ENCODE results near the gene EPSTI1. TPM values are rescaled to one million over a fixed set of nuclear protein-coding genes. Genes with fewer than 3 reads are reported as not detected.

EPSTI1 gene
- total RNA-seq, 2 experiments from 2014 or later: 17.4 to 19.8 TPM

DNA sequence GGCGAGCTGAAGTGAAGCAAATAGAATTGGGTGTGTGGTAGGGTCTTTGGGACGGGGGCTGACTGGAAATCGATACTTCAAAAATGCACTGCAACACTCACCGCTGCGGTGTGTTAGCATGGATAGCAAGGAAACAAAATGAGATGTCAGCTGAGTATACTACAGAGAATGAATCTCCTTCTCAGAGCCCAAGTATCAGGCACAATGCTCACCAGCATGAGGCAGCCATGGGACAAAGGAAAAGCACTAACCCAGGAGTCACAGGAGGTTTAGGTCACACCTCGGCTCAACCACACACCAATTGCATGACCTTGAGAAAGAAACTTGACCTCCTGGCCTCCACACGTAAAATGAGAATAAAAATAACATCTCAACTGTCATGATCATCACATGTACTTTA, 136.6 kb downstream of the EPSTI1 start:
- H3K4me3 Mint-ChIP-seq: no peak overlapping the region
- no peaks in the 10 kb centered on the region for H3K4me1 Mint-ChIP-seq (ENCODE audit: low read depth)
- no peak for DNase-seq
- no peaks in the 10 kb centered on the region for H3K36me3 Mint-ChIP-seq (ENCODE audit: low read depth)
- H3K27me3 Mint-ChIP-seq (ENCODE audit: low read depth): peaks cover 5% of the 10 kb centered on the region
- no peak overlapping the region for H3K27ac Mint-ChIP-seq
- no peaks in the 10 kb centered on the region for H3K9me3 Mint-ChIP-seq
- intact Hi-C loops (cut with micrococcal nuclease): no loop called here
- CTCF ChIA-PET: interaction anchor here (0.6 kb wide), 1 partner anchor 302 kb away, joined by 3 read pairs; no protein-coding TSS in a partner anchor

DNA sequence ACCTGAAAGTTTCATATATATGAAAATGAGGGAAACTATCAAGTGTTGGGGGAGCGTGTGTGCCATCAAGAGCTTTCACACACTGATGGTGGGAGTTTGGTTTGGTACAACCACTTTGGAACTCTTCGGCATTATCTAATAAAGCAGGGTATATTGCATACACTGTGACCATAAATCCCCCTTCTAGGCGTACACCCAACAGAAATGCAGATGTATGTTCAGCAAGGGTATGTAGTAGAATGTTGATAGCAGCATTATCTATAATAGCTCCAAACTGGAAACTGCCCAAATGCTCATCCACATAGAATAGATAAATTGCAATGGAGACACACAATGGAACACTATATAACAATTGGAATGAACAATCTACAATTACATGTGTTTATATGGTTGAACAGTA, 139.9 kb downstream of the EPSTI1 start:
- Mint-ChIP-seq H3K36me3 (ENCODE audit: low read depth) (no peaks in the 10 kb centered on the region), H3K4me1 (ENCODE audit: low read depth) (no peaks in the 10 kb centered on the region), H3K4me3 (no peak overlapping the region), H3K27me3 (ENCODE audit: low read depth) (peaks cover 5% of the 10 kb centered on the region), H3K27ac (no peak overlapping the region), H3K9me3 (no peaks in the 10 kb centered on the region)
- CTCF ChIA-PET: no interaction called here
- DNase-seq: no peak
- intact Hi-C loops (cut with micrococcal nuclease): no loop called here

DNA sequence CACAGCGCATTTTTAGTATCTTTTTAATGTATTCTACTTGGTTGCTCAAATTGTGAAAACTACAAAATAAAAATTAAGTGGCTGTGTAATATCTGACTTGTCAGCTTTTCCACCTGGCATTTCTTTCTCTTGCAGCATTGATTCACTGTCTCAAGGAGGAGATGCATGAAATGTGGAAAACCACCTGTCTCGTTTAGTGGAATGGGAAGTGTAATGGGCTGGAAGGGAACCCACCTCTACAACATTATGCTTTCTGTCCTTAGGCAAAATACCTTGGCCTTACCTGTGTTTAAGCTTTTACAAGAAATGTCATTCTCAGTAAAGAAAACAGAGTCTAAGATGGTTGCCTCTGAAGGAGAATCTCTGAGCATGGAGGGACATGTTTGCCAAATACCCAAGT, 142.8 kb downstream of the EPSTI1 start:
- peaks cover 6% of the 10 kb centered on the region for H3K27me3 Mint-ChIP-seq (ENCODE audit: low read depth)
- no peak for DNase-seq
- no peak overlapping the region for H3K27ac Mint-ChIP-seq
- no peaks in the 10 kb centered on the region for H3K36me3 Mint-ChIP-seq (ENCODE audit: low read depth)
- CTCF ChIA-PET: no interaction called here
- no peaks in the 10 kb centered on the region for H3K4me1 Mint-ChIP-seq (ENCODE audit: low read depth)
- H3K4me3 Mint-ChIP-seq: no peak overlapping the region
- intact Hi-C loops (cut with micrococcal nuclease): no loop called here
- no peaks in the 10 kb centered on the region for H3K9me3 Mint-ChIP-seq

DNA sequence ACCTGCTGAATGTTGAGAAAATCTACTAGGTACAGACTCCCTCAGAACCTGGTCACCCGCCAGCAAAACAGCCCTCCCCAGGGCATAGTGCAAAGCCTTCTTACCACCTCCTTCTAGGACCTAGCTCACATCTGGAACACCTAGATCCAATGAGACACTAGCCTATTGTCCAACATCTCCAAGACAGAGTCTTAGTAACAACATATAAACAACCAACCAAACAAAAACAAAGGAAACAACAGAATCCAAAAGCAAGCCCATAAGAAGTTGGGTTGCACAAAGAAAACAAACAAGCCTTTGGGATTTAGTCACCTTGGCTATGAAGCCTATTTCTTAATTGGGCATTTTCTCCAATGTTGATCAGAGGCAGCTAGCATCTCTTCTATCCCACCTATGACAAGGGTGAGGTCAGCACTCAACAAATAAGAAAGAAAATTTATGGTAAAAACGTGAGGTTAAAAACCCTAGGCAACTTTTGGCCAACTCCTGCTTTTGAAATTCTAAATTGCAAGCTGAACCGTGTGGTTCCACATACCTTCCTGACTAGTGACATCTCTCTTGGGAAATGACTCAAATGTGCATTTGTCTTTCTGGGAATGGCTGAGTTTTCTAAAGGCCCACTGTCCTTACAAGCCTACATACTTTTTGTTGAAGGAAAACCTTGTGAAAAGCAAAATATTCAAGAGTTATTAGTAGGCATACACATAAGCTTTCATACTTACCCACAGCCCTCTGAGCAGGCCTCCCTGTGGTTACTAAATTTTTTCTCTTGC, 144.0 kb downstream of the EPSTI1 start:
- peaks cover 6% of the 10 kb centered on the region for H3K27me3 Mint-ChIP-seq (ENCODE audit: low read depth)
- CTCF ChIA-PET: no interaction called here
- H3K27ac Mint-ChIP-seq: no peak overlapping the region
- intact Hi-C loops (cut with micrococcal nuclease): no loop called here
- H3K4me1 Mint-ChIP-seq (ENCODE audit: low read depth): no peaks in the 10 kb centered on the region
- no peaks in the 10 kb centered on the region for H3K36me3 Mint-ChIP-seq (ENCODE audit: low read depth)
- H3K9me3 Mint-ChIP-seq: no peaks in the 10 kb centered on the region
- no peak for DNase-seq
- H3K4me3 Mint-ChIP-seq: no peak overlapping the region

DNA sequence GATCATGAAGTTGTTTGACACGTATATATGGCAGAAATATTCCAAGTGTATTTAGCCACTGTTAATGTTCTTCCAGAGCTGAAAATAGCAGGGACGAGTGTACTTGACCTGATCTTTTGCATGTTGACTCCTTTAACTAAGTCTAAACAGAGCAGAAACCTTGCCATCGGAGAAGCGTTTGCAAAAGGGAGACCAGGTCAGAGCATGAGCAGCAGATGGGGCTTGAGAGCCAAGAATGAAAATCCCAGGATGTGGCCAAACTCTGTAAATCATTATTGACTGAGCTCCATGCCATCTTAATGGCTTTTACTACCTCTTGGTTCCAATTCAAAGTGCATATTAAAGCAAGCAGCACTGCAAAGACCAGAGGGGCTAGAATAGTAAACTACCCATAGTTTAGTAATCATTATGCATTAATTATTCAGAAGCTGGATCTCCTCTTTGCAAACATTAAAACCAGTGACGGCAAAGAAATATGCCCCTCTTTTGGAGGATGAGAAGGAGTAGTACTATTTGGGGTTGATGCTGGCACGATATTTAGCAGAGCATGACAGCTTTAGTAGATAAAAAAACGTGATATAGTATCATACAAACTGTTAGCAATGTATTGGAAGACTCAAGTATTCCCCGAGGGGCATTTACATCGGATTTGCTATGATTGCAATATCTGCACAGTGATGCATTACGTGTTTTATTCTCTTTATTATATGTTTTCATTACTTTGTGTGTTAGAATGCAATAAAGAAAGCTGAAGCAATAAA, 154.9 kb downstream of the EPSTI1 start:
- no peak for DNase-seq
- CTCF ChIA-PET: interaction anchor here (0.5 to 0.7 kb wide), 3 partner anchors 19 to 360 kb away, joined by 4 read pairs; no protein-coding TSS in a partner anchor

More for the DNA sequence above, 154.9 kb downstream of the EPSTI1 start:
- Mint-ChIP-seq H3K27me3 (ENCODE audit: low read depth) (no peaks in the 10 kb centered on the region), H3K27ac (no peak overlapping the region), H3K4me3 (no peak overlapping the region), H3K36me3 (ENCODE audit: low read depth) (no peaks in the 10 kb centered on the region), H3K4me1 (ENCODE audit: low read depth) (peaks cover 2% of the 10 kb centered on the region), H3K9me3 (no peaks in the 10 kb centered on the region)
- intact Hi-C loops (cut with micrococcal nuclease): no loop called here

Other genes with a start within 250 kb of the EPSTI1 start
- not detected for gene FAM216B, start 210.7 kb downstream of the EPSTI1 start, total RNA-seq
- 10 to 100 TPM; 14.5 to 16.8 TPM for gene DNAJC15, start 31.3 kb upstream of the EPSTI1 start, total RNA-seq